ENCODE results near the gene CEACAM1. TPM values are rescaled to one million over a fixed set of nuclear protein-coding genes. Genes with fewer than 3 reads are reported as not detected.

The CEACAM1 gene
- total RNA-seq = not detected in 2 replicates

GRCh38 chr19:42528354-42529247 lies at the start of gene CEACAM1:
CEACAM1 (minus strand) TSS chr19:42528481; CDS start chr19:42528374, 107 bp downstream.

Small RNA genes lying within 50 kb of the gene (small RNA-seq; reads per million reads assigned to genes)
- not detected for gene RNU4-60P

Other genes starting within 250 kb of the CEACAM1 start
- gene PRR19, start 226.3 kb downstream of the CEACAM1 start, total RNA-seq = 0.98 and 1.2 TPM in 2 replicates
- 57.3 and 61.4 TPM in 2 replicates for gene PAFAH1B3, start 225.9 kb downstream of the CEACAM1 start, total RNA-seq
- not detected in 2 replicates for gene TMEM145, start 215.2 kb downstream of the CEACAM1 start, total RNA-seq
- gene MEGF8, start 202.8 kb downstream of the CEACAM1 start, total RNA-seq = 35.9 and 41.6 TPM in 2 replicates
- 8.2 TPM in 1 of 2 replicates, not detected in the other for gene CNFN, start 138.2 kb downstream of the CEACAM1 start, total RNA-seq
- gene LIPE, start 101.1 kb downstream of the CEACAM1 start, total RNA-seq = 2.4 and 5.1 TPM in 2 replicates
- gene CXCL17, start 85.5 kb downstream of the CEACAM1 start, total RNA-seq = not detected in 2 replicates
- gene CEACAM8, start 66.4 kb upstream of the CEACAM1 start, total RNA-seq = 1.2 TPM in 1 of 2 replicates, not detected in the other
- gene PSG3, start 212.0 kb upstream of the CEACAM1 start, total RNA-seq = 0.11 TPM in 1 of 2 replicates, not detected in the other
- gene PSG8, start 237.2 kb upstream of the CEACAM1 start, total RNA-seq = 0.39 TPM in 1 of 2 replicates, not detected in the other